ENCODE measurements around the gene FEM1B. TPM values are rescaled to one million over a fixed set of nuclear protein-coding genes. Genes with fewer than 3 reads are reported as not detected.
A peak's percentile ranks its signal among the peaks of the same experiment; 100 is the strongest.

The FEM1B gene
- total and polyA plus RNA-seq, 2 of the 8 experiments (the other 6 are each of a cell fraction or from before 2014, with no cell fraction given): 36.1 to 83.8 TPM

DNA sequence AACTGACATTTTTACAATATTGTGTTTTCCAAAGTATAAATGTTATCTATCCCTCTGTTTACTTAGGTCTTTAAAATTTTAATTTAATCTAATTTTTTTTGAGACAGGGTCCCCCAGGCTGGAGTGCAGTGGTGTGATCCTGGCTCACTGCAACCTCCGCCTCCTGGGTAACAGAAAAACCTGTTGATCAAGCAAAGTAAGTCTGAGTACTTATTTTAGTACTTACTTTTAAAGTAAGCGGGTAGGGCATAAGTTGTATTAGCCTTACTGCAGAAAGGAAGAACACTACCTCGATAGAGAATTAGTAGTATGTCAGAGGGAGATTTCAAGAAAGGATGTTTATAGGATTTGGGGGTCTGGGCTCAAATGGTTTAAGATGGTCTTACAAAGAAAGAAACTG is 11.9 kb upstream of the FEM1B start:
- no peak overlapping the region for H3K9ac ChIP-seq (replicated peaks in 1 of 4; ENCODE audit: extremely low read depth in 1 of 4, low read depth in 3 of 4, low read length in 3 of 4)
- POLR2A ChIA-PET (ENCODE audit: partially characterized antibody): interaction anchor here (0.6 to 5.8 kb wide), 3 partner anchors 8 to 724 kb away, joined by 3 to 50 read pairs (median 3); partner anchors contain the start of gene FEM1B
- TF ChIP-seq BCL11A (IDR thresholded peaks at IDR 0.05; ENCODE audit: low read depth in 2 of 2, low read length in 2 of 2): no peak
- TF ChIP-seq CHD1 (IDR thresholded peaks at IDR 0.05; ENCODE audit: low read depth, low read length): no peak
- no peak for TF ChIP-seq MAFK (IDR thresholded peaks at IDR 0.05; ENCODE audit: low read depth, low read length)
- no peak for TF ChIP-seq RXRA (IDR thresholded peaks at IDR 0.05; ENCODE audit: insufficient read depth, low read depth, low read length)
- TF ChIP-seq, protein P1, sequence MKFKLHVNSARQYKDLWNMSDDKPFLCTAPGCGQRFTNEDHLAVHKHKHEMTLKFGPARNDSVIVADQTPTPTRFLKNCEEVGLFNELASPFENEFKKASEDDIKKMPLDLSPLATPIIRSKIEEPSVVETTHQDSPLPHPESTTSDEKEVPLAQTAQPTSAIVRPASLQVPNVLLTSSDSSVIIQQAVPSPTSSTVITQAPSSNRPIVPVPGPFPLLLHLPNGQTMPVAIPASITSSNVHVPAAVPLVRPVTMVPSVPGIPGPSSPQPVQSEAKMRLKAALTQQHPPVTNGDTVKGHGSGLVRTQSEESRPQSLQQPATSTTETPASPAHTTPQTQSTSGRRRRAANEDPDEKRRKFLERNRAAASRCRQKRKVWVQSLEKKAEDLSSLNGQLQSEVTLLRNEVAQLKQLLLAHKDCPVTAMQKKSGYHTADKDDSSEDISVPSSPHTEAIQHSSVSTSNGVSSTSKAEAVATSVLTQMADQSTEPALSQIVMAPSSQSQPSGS (IDR thresholded peaks at IDR 0.05; ENCODE audit: low read length): no peak
- TF ChIP-seq CBX8 (IDR thresholded peaks at IDR 0.05; ENCODE audit: borderline replicate concordance, low read depth, low read length): no peak
- no peak for TF ChIP-seq PHF8 (conservative IDR thresholded peaks at IDR 0.05; ENCODE audit: low read depth, low read length)
- no peak for TF ChIP-seq TAF7 (optimal IDR thresholded peaks at IDR 0.05; ENCODE audit: borderline replicate concordance, low read depth, low read length)
- TF ChIP-seq, protein P2, sequence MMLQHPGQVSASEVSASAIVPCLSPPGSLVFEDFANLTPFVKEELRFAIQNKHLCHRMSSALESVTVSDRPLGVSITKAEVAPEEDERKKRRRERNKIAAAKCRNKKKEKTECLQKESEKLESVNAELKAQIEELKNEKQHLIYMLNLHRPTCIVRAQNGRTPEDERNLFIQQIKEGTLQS (IDR thresholded peaks at IDR 0.05; ENCODE audit: insufficient read depth, low read depth, low read length): no peak
- TF ChIP-seq BACH1 (IDR thresholded peaks at IDR 0.05; ENCODE audit: low read length): no peak
- no peak for TF ChIP-seq RBBP5 (IDR thresholded peaks at IDR 0.05; ENCODE audit: borderline replicate concordance, low read depth, low read length)
- no peak for TF ChIP-seq ZNF274 (IDR thresholded peaks at IDR 0.05; ENCODE audit: borderline replicate concordance, extremely low read depth, low read length)

More for the DNA sequence above, 11.9 kb upstream of the FEM1B start:
- H3K56ac ChIP-seq (replicated peaks; ENCODE audit: insufficient read length, low read depth, low read length): no peak overlapping the region
- CTCF ChIA-PET (ENCODE audit: partially characterized antibody): no interaction called here
- no peak overlapping the region for H2BK20ac ChIP-seq (ENCODE audit: low read length)
- H2BK5ac ChIP-seq (ENCODE audit: low read depth, low read length): no peak overlapping the region
- H4K91ac ChIP-seq (replicated peaks; ENCODE audit: insufficient read length, low read length): no peak overlapping the region
- H3K23ac ChIP-seq (ENCODE audit: insufficient read length): no peak overlapping the region
- no peak overlapping the region for H4K5ac ChIP-seq (ENCODE audit: insufficient read length, low read depth, low read length)
- no peak overlapping the region for H2BK12ac ChIP-seq (ENCODE audit: low read depth, low read length)
- peak overlapping the region in 1 of 4 experiments; percentile 17; a peak in 1 of 8 replicates for H3K4me3 ChIP-seq (ENCODE audit: extremely low read depth in 1 of 4, insufficient read depth in 2 of 4, low read depth in 3 of 4, low read length in 4 of 4)
- no peak overlapping the region for H3K4ac ChIP-seq (replicated peaks; ENCODE audit: insufficient read length, low read depth, low read length)
- no peak overlapping the region for H2BK15ac ChIP-seq (ENCODE audit: low read length)
- DNase-seq (ENCODE audit: low read depth in 1 of 2, low spot score in 2 of 2) (no peak), FAIRE-seq (no peak)
- no peak overlapping the region for H4K8ac ChIP-seq (ENCODE audit: extremely low read depth, insufficient read depth, low read length)
- no peak overlapping the region for H3K18ac ChIP-seq (ENCODE audit: extremely low read depth, low read length)
- H3K23me2 ChIP-seq (ENCODE audit: low read depth, low read length): no peaks in the 10 kb centered on the region; the same call in 1 of the 2 replicates
- no peaks in the 10 kb centered on the region; a peak in 1 of 4 replicates for H3K9me3 ChIP-seq (ENCODE audit: insufficient read depth in 2 of 2, low read depth in 1 of 2, low read length in 1 of 2)
- no peak overlapping the region for H3K27ac ChIP-seq (ENCODE audit: low read depth, low read length)
- no peaks in the 10 kb centered on the region for H3K27me3 ChIP-seq (replicated peaks in 1 of 4; ENCODE audit: control insufficient read depth in 3 of 4, extremely low read depth in 1 of 4, insufficient read depth in 3 of 4, low read length in 3 of 4)
- no peaks in the 10 kb centered on the region for H3K36me3 ChIP-seq (ENCODE audit: control insufficient read depth in 2 of 4, insufficient read depth in 4 of 4, low read length in 3 of 4)
- no peak overlapping the region for H3K14ac ChIP-seq (ENCODE audit: insufficient read length)
- no peak overlapping the region for H2AK5ac ChIP-seq (ENCODE audit: low read depth, low read length)
- H3K79me1 ChIP-seq (ENCODE audit: low read depth, low read length): no peaks in the 10 kb centered on the region
- H3K79me2 ChIP-seq (ENCODE audit: control insufficient read depth in 1 of 2, insufficient read depth in 2 of 2, low read length in 2 of 2): no peaks in the 10 kb centered on the region
- WGBS, 2 experiments (ENCODE audit: extremely low coverage in 1 of 2, insufficient coverage in 1 of 2, insufficient read length in 1 of 2, insufficient replicate concordance in 2 of 2, low coverage in 1 of 2, low lambda C conversion rate in 2 of 2, missing lambda C conversion rate in 1 of 2): 87% methylated on average over 3 of the region's 3 CpGs; no CpG with 5 or more reads in 1 of the 2 experiments
- H3K4me2 ChIP-seq (ENCODE audit: insufficient read depth in 1 of 2, low read depth in 2 of 2, low read length in 2 of 2): no peak overlapping the region
- no peak overlapping the region for H2BK120ac ChIP-seq (replicated peaks; ENCODE audit: low read depth, low read length)
- H3K4me1 ChIP-seq (replicated peaks in 1 of 4; ENCODE audit: control insufficient read depth in 3 of 4, insufficient read depth in 4 of 4, low read length in 3 of 4): peaks cover 3 to 22% (median 11%) of the 10 kb centered on the region in 4 experiments; a peak in 3 of 7 replicates
- no peaks in the 10 kb centered on the region for H4K20me1 ChIP-seq (replicated peaks in 1 of 2; ENCODE audit: control insufficient read depth in 1 of 2, insufficient read depth in 2 of 2, low read length in 2 of 2)
- H2AFZ ChIP-seq (ENCODE audit: low read length): no peak overlapping the region

All from H1 (cell line).